ENCODE measurements around the gene CASP8AP2. TPM values are rescaled to one million over a fixed set of nuclear protein-coding genes. Genes with fewer than 3 reads are reported as not detected.
"Not testable (repeated sequence)": the region's sequence is repeated elsewhere in the genome, so short reads cannot be mapped to it uniquely, and the experiment has no call there.

Gene CASP8AP2
- polyA plus RNA-seq, 3 donors from 2014 or later: 7.8 to 52.1 (median 19.5) TPM

- DNase-seq: no peak
- Mint-ChIP-seq H3K4me1 (peaks cover 0 to 1% of the 10 kb centered on the region in 2 donors), H3K9me3 (no peaks in the 10 kb centered on the region), H3K36me3 (peaks cover 3 to 24% (median 9%) of the 10 kb centered on the region in 3 donors), H3K27me3 (ENCODE audit: low read depth in 3 of 3) (no peaks in the 10 kb centered on the region), H3K27ac (no peak overlapping the region), H3K4me3 (no peak overlapping the region)
Measured at GRCh38 chr6:89874438-89874837, 44.8 kb downstream of the CASP8AP2 start.

- no peaks in the 10 kb centered on the region for H3K36me3 Mint-ChIP-seq
- H3K4me1 Mint-ChIP-seq: no peaks in the 10 kb centered on the region
- H3K27me3 Mint-ChIP-seq (ENCODE audit: low read depth in 3 of 3): peaks cover 2 to 12% (median 10%) of the 10 kb centered on the region in 3 donors
- no peaks in the 10 kb centered on the region for H3K9me3 Mint-ChIP-seq
- H3K27ac Mint-ChIP-seq: no peak overlapping the region
- H3K4me3 Mint-ChIP-seq: no peak overlapping the region
- DNase-seq: no peak
Measured at GRCh38 chr6:89886378-89887120, 56.9 kb downstream of the CASP8AP2 start.

- Mint-ChIP-seq H3K9me3 (no peaks in the 10 kb centered on the region), H3K4me1 (no peaks in the 10 kb centered on the region), H3K4me3 (no peak overlapping the region), H3K27me3 (ENCODE audit: low read depth in 3 of 3) (peaks cover 2 to 13% (median 10%) of the 10 kb centered on the region in 3 donors), H3K36me3 (no peaks in the 10 kb centered on the region), H3K27ac (no peak overlapping the region)
- DNase-seq: no peak
Measured at GRCh38 chr6:89887452-89888137, 57.9 kb downstream of the CASP8AP2 start.

DNA sequence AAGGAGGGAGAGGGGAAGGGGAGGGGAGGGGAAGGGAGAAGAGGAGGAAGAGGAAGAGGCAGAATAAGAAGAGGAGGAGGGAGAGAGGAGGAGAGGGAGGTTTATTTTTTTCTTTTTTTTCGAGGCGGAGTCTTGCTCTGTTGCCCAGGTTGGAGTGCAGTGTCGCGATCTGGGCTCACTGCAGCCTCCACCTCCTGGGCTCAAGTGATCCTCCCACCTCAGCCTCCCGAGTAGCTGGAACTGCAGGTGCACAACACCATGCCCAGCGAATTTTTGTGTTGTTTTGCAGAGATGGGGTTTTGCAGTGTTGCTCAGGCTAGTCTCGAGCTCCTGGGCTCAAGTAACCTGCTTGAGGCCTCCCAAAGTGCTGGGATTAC, 58.4 kb downstream of the CASP8AP2 start:
- Mint-ChIP-seq H3K9me3 (no peaks in the 10 kb centered on the region), H3K36me3 (no peaks in the 10 kb centered on the region), H3K4me1 (no peaks in the 10 kb centered on the region), H3K4me3 (no peak overlapping the region), H3K27me3 (ENCODE audit: low read depth in 3 of 3) (peaks cover 2 to 13% (median 10%) of the 10 kb centered on the region in 3 donors), H3K27ac (no peak overlapping the region)
- DNase-seq: no peak

- Mint-ChIP-seq H3K27me3 (ENCODE audit: low read depth in 3 of 3) (peaks cover 2 to 15% (median 10%) of the 10 kb centered on the region in 3 donors), H3K9me3 (no peaks in the 10 kb centered on the region), H3K36me3 (no peaks in the 10 kb centered on the region), H3K4me1 (no peaks in the 10 kb centered on the region), H3K4me3 (no peak overlapping the region), H3K27ac (no peak overlapping the region)
- DNase-seq: no peak
Measured at GRCh38 chr6:89888871-89889270, 59.2 kb downstream of the CASP8AP2 start.

DNA sequence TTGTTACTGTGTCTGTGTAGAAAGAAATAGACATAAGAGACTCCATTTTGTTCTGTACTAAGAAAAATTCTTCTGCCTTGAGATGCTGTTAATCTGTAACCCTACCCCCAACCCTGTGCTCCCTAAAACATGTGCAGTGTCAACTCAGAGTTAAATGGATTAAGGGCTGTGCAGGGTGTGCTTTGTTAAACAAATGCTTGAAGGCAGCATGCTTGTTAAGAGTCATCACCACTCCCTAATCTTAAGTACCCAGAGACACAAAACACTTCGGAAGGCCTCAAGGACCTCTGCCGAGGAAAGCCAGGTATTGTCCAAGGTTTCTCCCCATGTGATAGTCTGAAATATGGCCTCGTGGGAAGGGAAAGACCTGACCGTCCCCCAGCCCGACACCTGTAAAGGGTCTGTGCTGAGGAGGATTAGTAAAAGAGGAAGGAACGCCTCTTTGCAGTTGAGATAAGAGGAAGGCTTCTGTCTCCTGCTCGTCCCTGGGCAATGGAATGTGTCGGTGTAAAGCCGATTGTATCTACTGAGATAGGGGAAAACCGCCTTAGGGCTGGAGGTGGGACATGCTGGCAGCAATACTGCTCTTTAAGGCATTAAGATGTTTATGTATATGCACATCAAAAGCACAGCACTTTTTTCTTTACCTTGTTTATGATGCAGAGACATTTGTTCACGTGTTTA, 61.3 kb downstream of the CASP8AP2 start:
- H3K27ac Mint-ChIP-seq, H3K9me3 Mint-ChIP-seq, H3K36me3 Mint-ChIP-seq, H3K4me3 Mint-ChIP-seq, DNase-seq, H3K4me1 Mint-ChIP-seq: not testable (repeated sequence)
- H3K27me3 Mint-ChIP-seq (ENCODE audit: low read depth in 3 of 3): peaks cover under 1 to 18% (median 9%) of the 10 kb centered on the region in 3 donors

GRCh38 chr6:89892577-89892976, 62.9 kb downstream of the CASP8AP2 start:
- H3K4me1 Mint-ChIP-seq, H3K27ac Mint-ChIP-seq, H3K36me3 Mint-ChIP-seq, DNase-seq, H3K4me3 Mint-ChIP-seq, H3K9me3 Mint-ChIP-seq: not testable (repeated sequence)
- H3K27me3 Mint-ChIP-seq (ENCODE audit: low read depth in 3 of 3): peaks cover 5 to 21% (median 13%) of the 10 kb centered on the region in 3 donors

DNA sequence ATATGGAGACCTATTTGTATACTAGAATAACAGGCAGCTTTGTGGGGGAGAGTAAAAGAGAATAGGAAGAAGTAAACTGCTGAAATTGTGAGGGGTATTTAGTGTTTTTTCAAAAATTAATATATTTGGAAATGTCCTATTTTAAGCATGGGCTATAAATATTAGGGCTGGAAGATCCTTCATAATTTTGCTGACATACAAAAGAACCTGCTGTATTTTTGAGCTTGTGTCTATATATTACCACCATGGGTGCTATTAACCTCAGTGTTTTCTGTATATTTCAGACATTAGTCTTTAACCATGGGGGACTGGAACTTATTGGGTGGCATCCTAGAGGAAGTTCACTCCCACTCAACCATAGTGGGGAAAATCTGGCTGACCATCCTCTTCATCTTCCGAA, 64.5 kb downstream of the CASP8AP2 start, which contains the start of gene GJA10:
Gene GJA10 (plus strand): TSS at position 301 of the 400 bp plus-strand sequence. CDS start 0 bp downstream, at position 301.
- Mint-ChIP-seq H3K27me3 (ENCODE audit: low read depth in 3 of 3) (peaks cover 5 to 22% (median 13%) of the 10 kb centered on the region in 3 donors), H3K4me1 (no peaks in the 10 kb centered on the region), H3K36me3 (no peaks in the 10 kb centered on the region), H3K27ac (no peak within 1 kb of the TSS), H3K9me3 (no peaks in the 10 kb centered on the region), H3K4me3 (no peak within 1 kb of the TSS)
- DNase-seq: no peak

GRCh38 chr6:89895276-89895874, 65.7 kb downstream of the CASP8AP2 start:
- peaks cover 6 to 23% (median 19%) of the 10 kb centered on the region in 3 donors for H3K27me3 Mint-ChIP-seq (ENCODE audit: low read depth in 3 of 3)

DNA sequence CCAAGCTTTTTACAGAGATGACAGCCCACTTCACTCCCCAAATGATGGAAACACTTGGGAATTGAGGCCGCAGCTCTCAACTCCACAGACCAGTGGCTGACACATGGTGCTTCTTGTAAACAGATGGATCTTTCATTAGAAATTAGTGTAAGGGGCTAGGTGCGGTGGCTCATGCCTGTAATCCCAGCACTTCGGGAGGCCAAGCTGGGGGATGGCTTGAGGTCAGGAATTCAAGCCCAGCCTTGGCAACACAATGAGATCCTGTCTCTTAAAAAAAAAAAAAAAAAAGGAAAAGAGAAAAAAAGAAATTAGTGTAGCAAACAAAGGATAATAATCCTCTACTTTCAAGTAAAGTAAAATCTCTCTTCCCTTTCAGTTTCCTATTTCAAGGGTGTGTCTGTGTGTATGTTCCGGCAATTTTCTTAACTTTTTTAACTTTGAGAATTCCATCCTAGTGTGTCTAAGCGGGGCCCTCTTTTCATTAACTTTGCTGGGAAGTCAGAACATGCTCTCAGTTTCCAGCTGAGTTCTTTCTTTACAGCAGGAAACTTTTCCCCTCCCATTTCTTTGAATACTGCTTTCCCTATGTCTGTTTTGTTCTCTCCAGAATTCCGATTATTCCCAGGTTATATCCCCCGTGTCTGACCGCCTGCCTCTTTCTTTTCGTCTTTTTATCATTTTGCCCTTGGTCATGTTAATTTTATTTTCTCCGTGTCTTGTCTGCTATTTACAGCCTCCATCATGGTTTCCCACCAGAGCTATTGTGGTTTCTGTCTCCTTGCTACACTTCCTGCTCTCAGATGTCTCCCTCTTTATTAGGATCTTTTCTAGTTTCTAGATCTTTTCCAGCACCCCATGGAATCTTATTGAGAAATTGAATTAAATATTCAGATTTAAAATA, 80.6 kb downstream of the CASP8AP2 start:
- DNase-seq; H3K36me3 Mint-ChIP-seq; H3K4me1 Mint-ChIP-seq; H3K9me3 Mint-ChIP-seq; H3K27me3 Mint-ChIP-seq (ENCODE audit: low read depth in 3 of 3): not testable (repeated sequence)
- peak overlapping the region in 2 of 6 donors; percentile 58 to 62 for H3K27ac Mint-ChIP-seq
- peak overlapping the region in 3 of 5 donors; percentile 21 to 51 (median 23) for H3K4me3 Mint-ChIP-seq

More at GRCh38 chr6:89895276-89895874, 65.7 kb downstream of the CASP8AP2 start:
- no peaks in the 10 kb centered on the region for H3K9me3 Mint-ChIP-seq
- no peak for DNase-seq
- H3K4me3 Mint-ChIP-seq: no peak overlapping the region
- H3K4me1 Mint-ChIP-seq: no peaks in the 10 kb centered on the region
- no peak overlapping the region for H3K27ac Mint-ChIP-seq
- H3K36me3 Mint-ChIP-seq: no peaks in the 10 kb centered on the region

DNA sequence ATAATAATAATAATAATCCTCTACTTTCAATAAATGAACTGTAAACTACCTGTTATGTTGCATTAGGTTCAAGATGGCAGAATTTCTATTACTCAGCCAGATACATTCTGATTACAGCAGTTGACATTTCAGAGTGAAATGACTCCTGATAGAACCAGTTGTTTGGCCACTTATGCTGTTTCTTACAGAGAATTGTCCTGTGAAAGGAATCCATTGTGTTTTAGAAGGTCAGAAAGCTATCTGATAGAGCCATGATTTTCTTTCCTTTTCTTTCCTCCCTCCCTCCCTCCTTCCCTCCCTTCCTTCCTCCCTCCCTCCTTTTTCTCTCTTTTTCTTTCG, 81.2 kb downstream of the CASP8AP2 start:
- Mint-ChIP-seq H3K27ac (no peak overlapping the region), H3K36me3 (no peaks in the 10 kb centered on the region), H3K9me3 (peaks cover 0 to 5% (median 0%) of the 10 kb centered on the region in 6 donors), H3K27me3 (ENCODE audit: low read depth in 3 of 3) (peaks cover 3 to 6% (median 4%) of the 10 kb centered on the region in 3 donors), H3K4me1 (peaks cover 4 to 8% of the 10 kb centered on the region in 2 donors), H3K4me3 (no peak overlapping the region)
- DNase-seq: no peak

GRCh38 chr6:89916136-89916920, 86.6 kb downstream of the CASP8AP2 start:
- H3K27me3 Mint-ChIP-seq (ENCODE audit: low read depth in 3 of 3): peaks cover 1 to 5% (median 3%) of the 10 kb centered on the region in 3 donors
- H3K4me3 Mint-ChIP-seq: no peak overlapping the region
- H3K4me1 Mint-ChIP-seq: no peaks in the 10 kb centered on the region
- no peak for DNase-seq
- H3K27ac Mint-ChIP-seq: no peak overlapping the region
- H3K9me3 Mint-ChIP-seq: peaks cover 6 to 20% (median 13%) of the 10 kb centered on the region in 6 donors
- peaks cover 5 to 13% (median 9%) of the 10 kb centered on the region in 3 donors for H3K36me3 Mint-ChIP-seq
